Fibroblast of pulmonary artery (primary cell): ENCODE results near the gene SLF1.

Source experiments
- DNase-seq: peaks from one replicate; pipeline ENCODE4 v3.0.0-alpha.2; 2010; ENCODE audit warnings: low read depth
- H3K4me3 ChIP-seq: replicated peaks from 2 replicates; pipeline ENCODE4 v1.5.1; 2011; ENCODE audit warnings: low read depth, mild to moderate bottlenecking, control low read depth, low read length, moderate library complexity
- TF ChIP-seq, protein P1 (sequence below): IDR thresholded peaks from 2 replicates; pipeline ENCODE4 v1.5.1; 2011; ENCODE audit warnings: mild to moderate bottlenecking, control low read depth, low read length, inconsistent platforms; ENCODE audit errors: missing control alignments

Gene SLF1

DNA sequence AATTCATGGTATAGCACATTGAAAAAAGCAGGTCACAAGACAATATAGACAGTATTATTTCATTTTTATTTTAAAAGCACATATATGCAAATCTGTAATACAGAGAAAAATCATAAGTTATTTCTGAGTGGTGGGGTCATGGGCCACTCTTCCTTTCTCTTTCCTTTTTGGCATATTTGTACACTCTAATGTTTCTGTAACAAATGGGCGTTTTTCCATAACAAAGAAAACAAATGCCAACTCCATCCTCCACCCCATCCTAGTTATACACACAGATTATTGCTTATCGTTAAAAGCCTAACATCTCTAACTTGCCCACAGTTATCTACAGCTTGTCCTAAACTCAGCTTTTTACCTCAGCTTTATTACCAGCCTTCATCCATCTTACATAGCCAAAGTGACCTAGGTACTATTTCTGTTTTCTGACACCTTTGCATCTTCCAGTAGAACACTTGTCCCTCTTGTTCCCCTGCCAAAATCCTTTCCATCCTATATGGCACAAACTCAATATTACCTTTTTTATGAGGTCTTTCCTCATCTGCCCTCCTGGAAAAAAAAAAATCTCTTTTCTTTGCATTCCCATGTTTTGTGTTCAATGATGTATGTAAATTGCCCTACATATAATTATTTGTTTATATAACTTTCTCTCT lies 4.2 kb upstream of the SLF1 start:
- TF ChIP-seq, protein P1, sequence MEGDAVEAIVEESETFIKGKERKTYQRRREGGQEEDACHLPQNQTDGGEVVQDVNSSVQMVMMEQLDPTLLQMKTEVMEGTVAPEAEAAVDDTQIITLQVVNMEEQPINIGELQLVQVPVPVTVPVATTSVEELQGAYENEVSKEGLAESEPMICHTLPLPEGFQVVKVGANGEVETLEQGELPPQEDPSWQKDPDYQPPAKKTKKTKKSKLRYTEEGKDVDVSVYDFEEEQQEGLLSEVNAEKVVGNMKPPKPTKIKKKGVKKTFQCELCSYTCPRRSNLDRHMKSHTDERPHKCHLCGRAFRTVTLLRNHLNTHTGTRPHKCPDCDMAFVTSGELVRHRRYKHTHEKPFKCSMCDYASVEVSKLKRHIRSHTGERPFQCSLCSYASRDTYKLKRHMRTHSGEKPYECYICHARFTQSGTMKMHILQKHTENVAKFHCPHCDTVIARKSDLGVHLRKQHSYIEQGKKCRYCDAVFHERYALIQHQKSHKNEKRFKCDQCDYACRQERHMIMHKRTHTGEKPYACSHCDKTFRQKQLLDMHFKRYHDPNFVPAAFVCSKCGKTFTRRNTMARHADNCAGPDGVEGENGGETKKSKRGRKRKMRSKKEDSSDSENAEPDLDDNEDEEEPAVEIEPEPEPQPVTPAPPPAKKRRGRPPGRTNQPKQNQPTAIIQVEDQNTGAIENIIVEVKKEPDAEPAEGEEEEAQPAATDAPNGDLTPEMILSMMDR: no peak

DNA sequence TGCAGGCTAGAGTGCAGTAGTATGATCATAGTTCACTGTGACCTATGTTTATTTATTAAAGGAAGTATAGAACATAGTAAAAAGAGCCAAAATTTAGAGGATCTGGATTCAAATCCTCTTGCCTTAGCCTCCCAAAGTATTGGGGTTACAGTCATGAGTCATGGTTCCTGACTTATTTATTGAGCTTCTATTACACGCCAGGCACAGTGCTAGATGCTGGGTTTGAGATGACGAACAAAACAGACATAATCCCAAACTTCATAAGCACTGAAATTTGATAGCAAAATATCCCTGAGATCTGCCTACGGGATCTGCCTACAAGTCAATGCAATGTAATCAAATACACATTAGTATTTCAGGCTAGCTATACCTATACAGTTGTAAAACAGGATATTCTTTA lies 2.6 kb upstream of the SLF1 start:
- TF ChIP-seq, protein P1: no peak
- no peak overlapping the region for H3K4me3 ChIP-seq
- DNase-seq: no peak

More for the DNA sequence above, 4.2 kb upstream of the SLF1 start:
- DNase-seq: no peak
- no peak overlapping the region for H3K4me3 ChIP-seq

DNA sequence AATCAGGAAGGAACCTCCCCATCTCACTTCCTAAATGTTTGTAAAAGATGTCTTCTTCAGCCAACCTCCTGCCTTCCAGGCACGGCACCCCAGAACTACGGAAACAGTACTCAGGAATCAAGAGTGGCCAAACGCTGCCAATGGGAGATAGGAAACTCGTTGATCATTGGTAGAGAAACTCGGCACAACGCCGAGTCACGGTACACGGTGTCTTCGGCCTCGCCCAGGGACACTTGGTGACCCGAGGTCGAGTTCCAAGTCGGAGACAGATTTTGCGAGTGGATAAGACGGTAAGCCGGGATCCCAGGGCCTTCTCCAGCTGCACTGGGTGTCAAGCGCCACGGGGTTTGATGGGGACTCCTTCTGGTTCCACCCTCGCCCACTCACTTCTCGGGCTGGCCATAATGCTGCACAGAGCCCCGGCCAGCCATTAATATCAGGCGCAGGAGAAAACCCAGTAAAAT lies 408 bp upstream of the SLF1 start:
- DNase-seq: peak; percentile 70
- H3K4me3 ChIP-seq: peak overlapping the region; percentile 80
- TF ChIP-seq, protein P1: no peak

- TF ChIP-seq, protein P1: no peak
- no peak for DNase-seq
- H3K4me3 ChIP-seq: no peak overlapping the region
These were observed 1.8 kb downstream of the SLF1 start for GRCh38 chr5:94620256-94620655.

- TF ChIP-seq, protein P1: no peak
- H3K4me3 ChIP-seq: no peak overlapping the region
- no peak for DNase-seq
These were observed 3.3 kb downstream of the SLF1 start for GRCh38 chr5:94621763-94622162.

DNA sequence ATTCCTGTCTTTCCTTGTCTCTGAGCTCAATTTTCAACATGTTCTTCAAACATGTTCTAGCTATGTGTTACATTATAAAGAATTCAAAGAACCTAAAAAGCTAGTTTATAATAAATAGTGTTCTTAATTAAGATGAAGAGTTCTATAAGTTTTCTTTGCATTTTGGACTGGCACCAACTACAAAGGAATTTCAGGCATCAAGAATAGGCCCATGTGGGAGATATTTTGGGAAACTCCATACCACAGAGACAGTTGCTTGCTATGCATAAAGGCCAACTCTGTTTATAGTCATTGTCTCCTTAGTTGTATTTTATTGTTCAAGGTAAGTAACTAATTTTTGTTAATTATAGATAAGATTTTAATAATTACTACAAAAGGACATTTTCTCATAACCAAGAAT lies 4.5 kb downstream of the SLF1 start:
- peak; percentile 7 for DNase-seq
- H3K4me3 ChIP-seq: no peak overlapping the region
- TF ChIP-seq, protein P1: no peak

GRCh38 chr5:94623877-94624276 lies 5.4 kb downstream of the SLF1 start:
- DNase-seq: no peak
- TF ChIP-seq, protein P1: no peak
- H3K4me3 ChIP-seq: no peak overlapping the region
